GM18861 (cell line): ENCODE results near the gene RHBDD1.

ENCODE experiments used
- ATAC-seq: cut with Tn5 transposase; IDR thresholded peaks from one replicate; pipeline ENCODE4 v1.9.1; 2021; ENCODE audit not compliant: unreplicated experiment

RHBDD1 gene

DNA sequence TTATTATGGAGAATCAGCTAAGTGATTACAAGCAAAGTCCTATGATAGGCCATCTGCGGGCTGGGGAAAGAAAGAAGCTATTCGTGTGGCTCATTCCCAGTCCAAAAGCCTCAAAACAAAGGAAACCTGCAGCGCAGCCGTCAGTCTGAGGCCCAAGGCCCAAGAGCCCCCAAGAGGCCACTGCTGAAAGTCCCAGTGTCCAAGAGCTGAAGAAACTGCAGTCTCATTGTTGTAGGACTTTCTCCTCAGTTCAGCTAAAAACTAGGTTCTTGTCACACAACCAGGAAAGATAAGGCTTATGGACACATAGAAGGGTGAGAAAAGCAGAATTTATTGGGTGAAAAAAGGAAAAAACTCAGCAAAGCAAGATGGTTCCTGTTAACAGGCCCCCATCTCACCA, 143.2 kb downstream of the RHBDD1 start:
- no peak for ATAC-seq

DNA sequence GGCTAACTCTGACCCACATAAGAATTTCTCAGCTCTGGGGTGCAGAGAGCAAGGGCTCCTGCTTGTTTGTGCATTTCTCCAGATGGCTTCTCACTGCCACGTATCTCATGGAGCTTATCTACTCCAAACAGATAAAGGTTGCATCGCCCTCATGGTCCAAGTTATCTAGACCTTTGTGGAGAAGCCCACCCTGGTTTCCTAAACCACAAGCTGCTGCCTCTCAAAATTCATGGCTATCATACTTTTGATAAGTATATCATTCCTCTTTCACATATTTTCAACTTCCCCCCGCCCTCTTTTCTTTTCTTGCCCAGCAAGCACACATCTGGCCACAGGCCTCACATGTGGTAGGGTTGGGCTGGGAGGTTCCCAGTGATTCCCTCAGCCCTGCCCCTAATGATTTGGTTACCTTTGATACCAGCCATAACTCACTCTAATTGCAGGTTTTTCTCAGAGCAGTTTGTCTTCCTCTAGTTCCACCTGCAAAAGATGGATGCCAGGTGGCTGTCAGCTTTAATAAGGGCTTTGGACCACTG, 146.0 kb downstream of the RHBDD1 start:
- ATAC-seq = no peak

DNA sequence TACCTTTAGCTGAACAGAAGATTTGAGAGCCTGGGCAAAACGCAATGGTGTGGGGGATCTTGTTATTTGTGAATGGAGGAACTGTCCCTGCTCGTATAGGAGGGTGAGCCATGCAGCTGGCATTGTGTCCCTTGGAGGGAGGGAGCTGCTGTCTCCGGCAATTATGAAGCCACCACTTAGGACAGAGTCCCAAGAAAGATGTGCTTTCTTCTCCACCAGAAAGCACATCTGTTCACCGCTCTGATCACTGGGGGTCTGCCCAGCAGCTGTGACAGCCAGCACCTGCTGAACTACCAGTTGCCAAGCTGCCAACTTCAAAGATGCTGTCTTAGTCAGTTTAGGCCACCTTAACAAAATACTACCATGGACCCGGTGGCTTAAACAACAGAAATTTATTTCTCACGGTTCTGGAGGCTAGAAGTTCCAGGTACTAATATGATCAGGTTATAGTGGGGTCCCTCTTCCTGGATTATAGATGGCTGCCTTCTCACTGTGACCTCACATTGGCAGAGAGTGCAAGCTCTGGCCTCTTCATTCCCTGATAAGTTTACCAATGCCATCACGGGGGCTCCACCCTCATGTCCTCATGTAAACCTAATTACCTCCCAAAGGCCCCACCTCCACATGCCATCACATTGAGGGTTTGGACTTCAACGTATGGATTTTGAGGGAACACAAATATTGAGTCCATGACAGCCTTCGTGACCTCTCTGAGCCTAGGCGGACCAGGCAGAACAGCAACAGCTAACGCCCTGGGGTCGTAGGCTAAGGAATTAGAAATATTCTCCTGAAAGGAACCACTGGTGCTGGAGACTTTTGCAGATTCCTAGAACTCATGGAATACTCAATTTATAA, 148.3 kb downstream of the RHBDD1 start:
- peak; percentile 6 for ATAC-seq

DNA sequence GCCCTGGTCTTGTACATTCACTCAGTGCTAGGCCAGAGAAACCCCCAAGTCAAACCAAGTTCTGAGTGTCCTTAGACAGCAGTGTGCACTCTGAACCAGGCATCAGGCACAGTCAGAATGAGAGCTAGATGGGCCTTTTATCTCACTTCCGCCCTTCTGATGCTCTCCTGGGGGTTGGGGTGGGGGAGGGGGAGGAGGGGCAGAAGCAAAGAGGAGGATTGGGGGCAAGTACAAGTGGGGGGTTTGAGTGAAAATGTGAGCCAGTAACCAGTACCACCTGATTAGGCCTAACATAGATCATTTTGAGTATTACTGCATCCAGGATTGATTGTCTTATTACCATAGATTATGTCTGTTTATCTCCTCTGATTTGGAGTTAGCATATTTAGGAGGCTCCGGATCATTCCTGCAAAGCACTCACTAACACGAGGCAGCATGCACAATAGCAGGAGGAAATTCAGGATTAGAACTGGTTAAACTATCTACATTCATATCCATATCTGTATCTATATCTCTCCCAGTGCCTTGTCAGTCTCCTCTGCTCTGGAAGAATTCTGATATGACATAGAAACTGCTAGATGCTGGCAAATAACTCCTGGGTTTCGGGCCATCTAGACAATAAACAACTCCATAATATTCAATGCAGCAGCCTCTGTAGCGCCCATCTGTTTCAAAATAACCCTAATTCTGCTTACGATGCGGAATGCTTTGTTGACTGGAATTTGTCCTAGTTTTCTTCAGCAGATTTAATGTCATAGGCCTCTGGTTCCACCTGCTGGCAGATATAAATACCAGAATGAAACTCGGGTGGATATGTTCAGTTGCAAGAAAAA, 149.1 kb downstream of the RHBDD1 start:
- peak; percentile 97 for ATAC-seq

DNA sequence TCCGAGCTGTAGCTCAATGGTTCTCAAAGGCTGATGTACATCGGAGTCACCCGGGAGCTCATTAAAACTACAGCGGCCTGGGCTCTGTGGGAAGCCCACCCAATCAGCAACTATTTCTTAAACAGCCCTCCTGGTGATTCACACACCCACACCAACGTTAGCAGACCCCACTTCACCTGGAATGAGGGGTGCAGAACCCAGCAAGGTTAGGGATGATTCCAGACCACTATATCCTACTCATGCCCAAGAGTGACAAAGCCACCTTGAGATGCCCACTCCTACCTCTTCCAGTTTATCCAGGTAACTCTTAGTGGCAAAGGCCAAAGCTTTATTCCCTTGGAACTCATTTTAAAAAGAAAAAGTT, 149.7 kb downstream of the RHBDD1 start:
- ATAC-seq = no peak

DNA sequence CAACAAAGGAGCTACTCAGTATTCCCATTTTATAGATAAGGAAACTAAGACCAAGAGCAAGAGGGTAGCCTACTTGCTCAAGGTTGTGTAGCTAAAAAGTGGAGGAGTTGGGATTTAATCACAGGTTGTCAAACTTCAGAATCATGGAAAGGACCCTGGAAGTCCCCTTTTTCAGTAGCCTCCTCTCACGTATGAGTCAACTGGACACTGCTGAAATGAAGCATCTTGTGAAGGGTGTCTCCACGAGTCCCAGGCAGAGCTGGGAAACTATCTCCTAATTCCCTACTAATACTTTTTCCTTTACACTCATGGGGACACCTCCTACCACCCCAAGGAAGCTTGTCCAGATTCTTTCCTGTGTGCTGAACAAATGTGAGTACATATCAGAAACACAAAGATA, 155.8 kb downstream of the RHBDD1 start:
- ATAC-seq = no peak

DNA sequence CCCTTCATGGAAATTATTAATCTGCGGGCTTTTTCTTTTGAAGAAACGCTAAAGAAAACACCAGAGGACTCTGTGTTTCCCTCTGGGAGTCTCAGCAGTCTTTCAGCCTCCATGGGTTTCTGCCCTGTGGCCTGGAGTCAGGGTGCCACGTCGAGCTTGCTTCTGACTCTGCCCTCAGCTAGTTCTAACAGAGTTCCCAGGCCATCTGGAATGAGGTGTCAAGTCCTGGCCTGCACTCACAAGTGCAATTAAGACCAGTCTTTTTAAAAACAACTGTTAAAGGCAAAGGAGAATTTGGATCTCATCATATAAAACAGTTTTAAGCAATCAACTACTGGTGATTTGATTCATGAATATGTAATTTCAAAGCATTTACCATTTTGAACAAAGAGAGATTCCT, 157.3 kb downstream of the RHBDD1 start:
- ATAC-seq = no peak

DNA sequence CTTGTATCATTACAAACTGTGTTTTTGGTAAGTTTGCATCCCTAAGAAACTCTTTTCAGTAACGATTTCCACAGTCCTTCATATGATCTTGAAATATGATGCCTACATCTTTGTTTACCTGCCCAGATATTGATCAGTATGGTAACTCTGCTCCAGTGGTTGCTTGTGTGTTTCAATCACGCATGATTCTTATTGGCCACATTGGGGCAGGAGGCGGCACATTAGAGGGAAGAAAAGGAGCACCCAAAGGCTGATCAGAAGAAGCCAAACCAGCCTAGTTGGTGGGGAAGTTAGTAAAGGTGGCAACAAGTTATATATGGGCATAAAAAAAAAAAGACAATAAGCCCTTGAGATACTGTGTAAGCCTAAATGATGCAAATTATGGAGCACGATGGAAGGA, 158.9 kb downstream of the RHBDD1 start:
- ATAC-seq = no peak

DNA sequence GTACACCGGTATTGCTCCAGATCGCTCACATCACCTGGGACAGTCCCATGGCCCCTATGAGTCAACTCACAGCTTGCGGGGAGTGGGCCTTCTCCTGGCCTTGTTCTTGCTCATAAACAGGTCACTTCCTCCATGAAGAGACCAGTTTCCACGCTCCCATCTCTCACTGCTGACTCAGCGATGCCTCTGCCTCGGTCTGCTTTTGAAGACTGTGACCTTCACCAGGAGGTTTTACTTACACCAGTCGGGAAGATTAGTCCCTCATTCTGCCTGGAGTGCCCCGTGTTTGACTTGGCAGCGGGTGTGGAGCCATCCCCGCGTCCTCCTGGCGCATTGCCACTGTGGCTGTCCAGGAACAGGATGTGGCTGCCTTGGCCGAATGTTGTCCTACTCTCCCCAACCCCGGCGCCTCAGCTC, 159.8 kb downstream of the RHBDD1 start:
- peak; percentile 55 for ATAC-seq

DNA sequence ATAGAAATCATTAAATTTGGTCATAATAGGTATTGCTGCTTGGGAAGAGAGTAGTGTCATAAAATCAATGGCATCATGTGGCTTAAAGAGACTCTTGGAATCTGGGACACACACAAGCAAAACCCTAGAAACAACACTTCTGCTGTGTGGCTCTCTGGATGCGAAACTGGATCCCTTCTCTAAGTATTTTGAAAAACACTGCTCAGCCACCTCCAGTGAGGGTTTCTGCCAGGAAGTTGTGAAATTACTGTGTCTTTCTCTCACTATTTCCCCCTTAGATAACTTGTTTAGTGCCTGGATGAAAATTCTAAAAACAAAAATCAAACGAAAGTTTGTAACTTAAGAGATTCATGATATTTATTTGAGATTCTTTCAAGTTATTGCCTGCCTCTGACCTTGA, 163.8 kb downstream of the RHBDD1 start:
- ATAC-seq = no peak

DNA sequence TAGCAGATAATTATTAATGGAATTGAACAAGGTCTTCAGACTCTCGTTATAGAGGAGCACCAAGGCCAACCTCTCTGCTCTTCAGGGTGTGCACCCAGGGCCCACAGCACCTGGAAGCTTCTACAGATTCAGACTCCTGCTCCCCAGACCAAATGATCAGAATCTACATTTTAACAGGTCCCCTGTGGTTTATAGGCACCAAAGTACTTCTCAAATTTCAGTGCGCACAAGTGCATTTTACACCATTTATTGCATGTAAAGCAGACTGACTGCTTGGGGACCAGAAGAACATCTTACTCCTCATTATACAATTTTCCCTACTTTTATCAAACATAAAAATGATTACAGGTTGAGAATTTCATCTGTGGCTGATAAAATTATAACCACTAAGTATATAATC, 164.3 kb downstream of the RHBDD1 start:
- no peak for ATAC-seq

DNA sequence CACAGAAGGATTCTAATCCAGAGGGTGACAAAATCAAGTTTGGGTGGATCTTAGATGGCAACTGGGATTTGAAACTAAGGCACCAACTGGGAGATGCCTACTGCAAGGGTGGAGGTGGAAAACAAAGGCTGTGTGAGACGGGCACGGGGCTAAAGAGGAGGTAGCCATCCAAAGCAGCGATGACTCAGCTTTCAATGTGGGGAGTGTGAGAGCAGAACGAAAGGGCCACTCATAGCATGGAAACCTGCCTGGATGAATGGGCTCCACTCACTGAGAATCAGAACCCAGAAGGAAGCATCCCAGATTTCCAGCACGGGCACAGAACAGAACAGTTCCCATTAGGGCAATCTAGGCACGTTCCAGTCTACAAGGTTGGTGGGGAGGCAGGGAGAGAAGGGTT, 168.6 kb downstream of the RHBDD1 start:
- no peak for ATAC-seq

DNA sequence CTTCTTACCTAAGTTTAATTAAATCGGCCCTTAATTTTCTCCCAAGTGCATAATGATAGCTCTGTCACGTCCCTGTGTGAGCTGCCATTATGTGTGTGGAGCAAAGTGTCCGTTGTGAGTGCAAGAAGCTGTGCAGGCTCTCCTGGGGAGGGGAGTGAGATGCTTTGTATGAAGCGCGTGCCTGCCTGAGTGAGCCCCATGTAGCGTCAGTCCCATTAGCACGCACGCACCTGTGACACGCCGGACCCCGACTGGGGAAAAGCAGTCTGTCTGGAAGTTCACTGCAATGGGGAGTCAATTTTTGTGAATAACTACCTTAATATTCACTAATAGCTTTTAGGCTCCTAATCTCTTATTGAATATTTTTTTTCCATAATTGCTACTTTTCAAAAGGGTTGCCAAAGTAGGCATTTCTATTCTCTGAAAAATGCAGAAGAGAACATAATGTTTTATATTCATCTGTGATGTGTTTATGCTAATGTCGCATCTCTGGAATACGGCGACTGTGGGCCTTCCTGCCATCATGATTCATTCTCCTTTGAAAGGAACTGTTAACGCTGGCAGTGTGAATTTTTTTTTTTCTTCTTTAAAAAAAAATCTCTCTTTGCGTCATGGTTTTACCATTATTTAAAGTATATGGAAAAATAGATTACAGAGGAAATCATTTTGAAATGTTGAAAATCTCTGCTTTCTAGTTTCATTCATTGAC, 170.5 kb downstream of the RHBDD1 start:
- no peak for ATAC-seq

DNA sequence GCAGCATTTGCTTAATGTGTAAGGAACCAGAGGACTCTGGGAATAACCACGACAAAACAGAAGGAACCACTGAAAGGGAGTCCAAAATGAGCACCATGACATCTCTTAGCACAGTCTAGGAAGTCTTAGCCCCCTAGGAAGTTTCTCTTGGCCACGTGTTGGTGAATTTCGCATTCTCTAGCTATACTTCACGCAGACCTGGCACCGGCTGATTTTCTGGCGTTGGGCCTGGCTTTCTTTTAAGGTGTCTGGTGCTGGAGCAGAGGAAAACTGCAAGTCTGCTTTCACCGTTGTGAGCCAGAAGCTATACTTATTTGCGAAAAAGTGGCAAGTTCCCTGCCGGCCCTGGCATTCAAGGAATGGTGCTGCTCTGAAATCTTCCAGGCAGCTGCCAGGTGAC, 171.3 kb downstream of the RHBDD1 start:
- ATAC-seq = no peak

DNA sequence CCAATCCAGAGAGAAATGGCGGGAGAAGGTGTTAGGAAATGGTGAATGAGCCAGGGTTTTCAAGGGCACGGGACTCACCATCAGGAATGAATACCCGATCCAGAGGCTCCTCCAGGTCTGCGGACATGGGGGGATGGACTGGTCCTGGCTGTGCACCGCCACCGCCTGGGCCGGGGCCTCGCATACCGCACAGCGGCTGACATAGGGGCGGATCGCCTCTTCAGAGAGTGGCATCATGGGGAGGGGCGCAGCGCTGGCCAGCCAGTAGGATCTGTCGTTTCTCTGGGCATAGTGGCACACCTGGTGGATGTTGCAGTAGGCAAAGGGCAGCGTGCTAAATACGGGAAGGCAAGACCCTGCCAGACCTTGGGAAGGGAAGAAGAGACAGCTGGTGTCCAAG, 172.1 kb downstream of the RHBDD1 start:
- no peak for ATAC-seq

DNA sequence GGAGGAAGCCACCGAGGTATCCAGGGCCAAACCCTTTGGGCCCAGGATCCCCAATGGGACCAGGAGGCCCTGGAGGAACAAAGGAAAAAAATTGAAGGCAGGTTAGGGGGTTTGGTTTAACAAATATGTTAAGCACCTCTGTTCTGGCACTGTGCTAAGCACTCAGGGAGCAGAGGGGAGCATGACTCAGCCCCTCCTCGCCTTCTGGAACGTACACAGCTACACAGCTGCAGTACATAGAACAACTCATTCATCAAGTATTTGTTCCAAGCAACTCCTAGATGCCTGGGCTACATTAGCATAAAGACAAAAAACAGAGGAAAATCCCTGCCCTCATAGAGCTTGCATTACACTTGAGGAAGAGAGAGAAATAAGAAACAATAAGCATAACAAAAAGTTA, 174.6 kb downstream of the RHBDD1 start:
- ATAC-seq = no peak

DNA sequence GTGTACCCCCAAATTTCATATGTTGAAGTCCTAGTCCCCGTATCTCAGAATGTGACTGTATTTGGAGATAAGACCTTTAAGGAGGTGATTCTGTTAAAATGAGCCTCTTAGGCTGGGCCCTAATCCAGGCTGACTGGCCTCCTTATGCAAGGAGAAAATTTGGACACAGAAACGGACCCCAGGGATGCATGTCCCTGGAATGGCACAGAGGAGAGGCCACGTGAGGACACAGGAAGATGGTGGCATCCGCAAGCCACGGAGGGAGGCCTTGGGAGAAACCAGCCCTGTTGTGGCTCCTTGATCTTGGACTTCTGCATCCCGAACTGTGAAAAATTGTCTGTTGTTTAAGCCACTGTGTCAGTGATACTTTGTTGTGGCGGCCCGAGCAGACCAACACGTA, 177.5 kb downstream of the RHBDD1 start:
- no peak for ATAC-seq

DNA sequence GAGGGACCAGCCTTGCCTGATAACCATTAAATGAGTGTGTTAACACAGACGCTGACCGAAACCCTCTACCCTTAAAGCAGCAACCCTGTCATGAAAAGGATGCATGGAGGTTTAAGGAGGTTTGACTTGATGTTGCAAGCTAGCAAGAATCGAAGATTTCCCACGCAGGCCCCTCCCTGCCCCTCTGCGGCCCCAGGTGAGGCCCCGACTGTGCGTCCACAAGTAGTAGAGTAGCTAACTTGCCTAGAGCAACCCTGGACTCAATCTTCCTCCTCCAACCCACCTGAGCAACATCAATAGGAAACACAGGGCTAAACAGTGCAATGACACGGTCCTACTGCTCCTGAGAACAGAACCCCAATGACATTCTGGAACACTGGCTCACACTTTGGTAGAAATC, 178.0 kb downstream of the RHBDD1 start:
- ATAC-seq = no peak

DNA sequence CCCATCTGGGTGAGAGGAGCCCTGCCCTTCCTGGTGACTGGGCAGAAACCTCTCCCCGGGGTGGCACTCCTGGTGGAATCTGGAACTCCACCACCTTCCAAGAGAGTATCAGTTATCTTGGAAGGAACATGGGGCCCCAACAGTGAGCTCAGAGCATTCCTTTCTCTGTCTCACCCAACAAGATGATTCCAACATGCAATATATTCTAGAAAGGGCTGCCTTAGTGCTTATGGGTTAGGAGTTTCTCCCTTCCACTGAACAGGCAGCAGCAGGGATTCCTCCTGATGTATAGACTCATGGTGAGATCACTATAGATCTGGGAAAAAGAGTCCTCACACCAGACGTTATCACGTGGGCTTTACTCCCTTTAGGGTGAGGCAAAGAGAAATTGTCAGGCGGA, 181.0 kb downstream of the RHBDD1 start:
- no peak for ATAC-seq

DNA sequence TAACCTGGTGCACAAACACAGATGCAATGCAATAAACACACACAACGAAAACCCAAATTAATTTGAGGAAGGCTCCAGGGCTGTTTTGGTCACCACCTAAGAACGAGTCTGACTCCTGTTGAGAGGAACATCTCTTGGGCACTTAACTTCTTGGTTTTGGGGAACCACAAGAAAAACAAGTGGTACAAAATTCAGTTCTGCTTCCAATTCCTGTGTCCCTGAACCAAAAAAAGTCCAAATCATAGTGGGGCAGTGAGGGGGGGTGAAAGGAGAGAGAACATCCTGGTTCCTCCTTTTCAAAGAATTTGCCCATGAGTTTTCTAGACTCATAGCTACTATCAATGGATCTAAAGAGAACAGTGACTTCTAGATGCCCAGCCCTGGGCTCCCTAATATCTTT, 184.6 kb downstream of the RHBDD1 start:
- ATAC-seq = no peak

DNA sequence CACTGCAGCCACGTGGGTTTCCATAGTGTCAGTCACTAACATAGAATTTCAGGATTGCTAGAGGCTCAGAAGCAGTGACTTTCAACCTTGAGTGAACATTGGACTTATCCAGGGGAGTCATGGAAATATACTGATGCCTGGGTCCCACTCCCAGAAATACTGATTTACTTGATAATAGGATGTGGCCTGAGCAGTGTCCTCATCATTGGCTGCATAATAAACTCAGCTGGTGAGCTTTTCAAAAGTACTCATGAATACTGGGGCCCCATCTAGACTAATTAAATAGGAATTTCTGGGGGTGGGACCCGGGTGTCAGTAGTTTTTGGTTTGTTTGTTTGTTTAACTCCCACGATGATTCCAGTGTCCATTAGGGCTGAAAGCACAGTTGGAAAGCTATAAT, 186.8 kb downstream of the RHBDD1 start:
- no peak for ATAC-seq
